HG03095 (cell line): ENCODE results near the gene FZD10.

Experiments used
- ATAC-seq: cut with Tn5 transposase; IDR thresholded peaks from one replicate; pipeline ENCODE4 v1.9.1; 2021; ENCODE audit warnings: moderate library complexity; ENCODE audit not compliant: unreplicated experiment

Gene FZD10

GRCh38 chr12:130202201-130202600, 39.9 kb downstream of the FZD10 start:
- no peak for ATAC-seq

- ATAC-seq, result no peak
These were observed 40.9 kb downstream of the FZD10 start for GRCh38 chr12:130203151-130203550.

- ATAC-seq, result no peak
These were observed 42.3 kb downstream of the FZD10 start for GRCh38 chr12:130204541-130204953.

- ATAC-seq, result no peak
These were observed 43.2 kb downstream of the FZD10 start for GRCh38 chr12:130205495-130205894.

GRCh38 chr12:130212384-130212989, 50.2 kb downstream of the FZD10 start:
- no peak for ATAC-seq

GRCh38 chr12:130213249-130213648, 51.0 kb downstream of the FZD10 start:
- no peak for ATAC-seq

GRCh38 chr12:130214686-130215395, 52.6 kb downstream of the FZD10 start:
- no peak for ATAC-seq
